Mucosa of descending colon (tissue), 3 donors: ENCODE measurements around the gene TMEM14A. TPM values are rescaled to one million over a fixed set of nuclear protein-coding genes. Genes with fewer than 3 reads are reported as not detected.

Experiments used
- ATAC-seq: fragments of 200-7000 bp; cut with Tn5 transposase; one replicate; pipeline ENCODE4 v1.9.1; 2020; ENCODE audit warnings: mild to moderate bottlenecking, moderate library complexity
- DNase-seq, 3 donors: peaks; one replicate each; pipeline ENCODE4 v3.0.0-alpha.2; 2020
- H3K36me3 ChIP-seq: fragments of 200-600 bp; one replicate; pipeline ENCODE4 v1.8.0; 2021; ENCODE audit warnings: low read depth, mild to moderate bottlenecking
- H3K4me1 ChIP-seq: fragments of 200-600 bp; one replicate; pipeline ENCODE4 v1.8.0; 2021; ENCODE audit warnings: low read depth, mild to moderate bottlenecking
- H3K4me3 ChIP-seq: fragments of 200-600 bp; one replicate; pipeline ENCODE4 v1.8.0; 2021; ENCODE audit warnings: mild to moderate bottlenecking
- H3K9me3 ChIP-seq: fragments of 200-600 bp; one replicate; pipeline ENCODE4 v1.8.0; 2021; ENCODE audit warnings: mild to moderate bottlenecking
- CTCF ChIP-seq: fragments of 200-600 bp; IDR thresholded peaks from one replicate; pipeline ENCODE4 v1.8.0; 2022; ENCODE audit warnings: antibody characterized with exemption, mild to moderate bottlenecking
- intact Hi-C, 2 donors: fragments of 100-400 bp; cut with DNase I in 1 of 2; cut with micrococcal nuclease in 1 of 2; formaldehyde crosslinking; loops; one replicate each; pipeline versions ENCODE4 v1.11.0 to v1.11.1; 2022; cut with DNase I, micrococcal nuclease
- total RNA-seq, 3 donors: library from RNA; stranded (reverse); fragmentation: NEBNext Ultra II Directional in 2 of 3; extraction: Animal tissue kit (Norgen Biotek cat#: 25700) in 2 of 3; gene quantifications; one replicate each; pipeline versions ENCODE4 v1.2.1 to v1.2.4, GENCODE V29; 2021 to 2023
- donor health status: DM: no; HTN: no; CAD: no; lungs with moderate emphysema.
- donor health status: DM: no; HTN: no; CAD: no.
- donor health status: DM: no; HTN: yes; CAD: no.

The TMEM14A gene
- total RNA-seq, 3 donors from 2014 or later, result 14.1 to 18.5 (median 17.7) TPM

GRCh38 chr6:52725143-52725534, 54.2 kb downstream of the TMEM14A start:
- intact Hi-C loops, result no loop called here
- H3K4me3 ChIP-seq, result no peak overlapping the region
- no peaks in the 10 kb centered on the region for H3K36me3 ChIP-seq
- TF ChIP-seq CTCF, result no peak
- peaks cover 14% of the 10 kb centered on the region for H3K4me1 ChIP-seq
- peak; percentile 21 for ATAC-seq
- peak in 1 of 3 donors; percentile 33 for DNase-seq
- no peaks in the 10 kb centered on the region for H3K9me3 ChIP-seq

GRCh38 chr6:52725535-52726192, 54.8 kb downstream of the TMEM14A start:
- intact Hi-C loops, result no loop called here
- ATAC-seq, result peak; percentile 85

GRCh38 chr6:52726193-52726542, 55.3 kb downstream of the TMEM14A start:
- H3K4me3 ChIP-seq, result no peak overlapping the region
- ATAC-seq (no peak), DNase-seq (no peak)
- H3K9me3 ChIP-seq, result no peaks in the 10 kb centered on the region
- TF ChIP-seq CTCF, result no peak
- intact Hi-C loops, result no loop called here
- H3K4me1 ChIP-seq, result peaks cover 14% of the 10 kb centered on the region
- H3K36me3 ChIP-seq, result no peaks in the 10 kb centered on the region

More at GRCh38 chr6:52725535-52726192, 54.8 kb downstream of the TMEM14A start:
- no peaks in the 10 kb centered on the region for H3K9me3 ChIP-seq
- peaks cover 14% of the 10 kb centered on the region for H3K4me1 ChIP-seq
- no peaks in the 10 kb centered on the region for H3K36me3 ChIP-seq
- no peak for TF ChIP-seq CTCF
- peak in 1 of 3 donors; percentile 52 for DNase-seq
- H3K4me3 ChIP-seq, result no peak overlapping the region

- ATAC-seq, result no peak
- no peak for TF ChIP-seq CTCF
- Histone ChIP-seq H3K9me3 (no peaks in the 10 kb centered on the region), H3K36me3 (no peaks in the 10 kb centered on the region), H3K4me1 (peaks cover 14% of the 10 kb centered on the region), H3K4me3 (no peak overlapping the region)
- intact Hi-C loops, result no loop called here
- DNase-seq, result no peak
Measured at GRCh38 chr6:52726741-52727535, 56.0 kb downstream of the TMEM14A start.

GRCh38 chr6:52727908-52728307, 57.0 kb downstream of the TMEM14A start:
- Histone ChIP-seq H3K36me3 (no peaks in the 10 kb centered on the region), H3K4me3 (no peak overlapping the region), H3K9me3 (no peaks in the 10 kb centered on the region), H3K4me1 (peaks cover 14% of the 10 kb centered on the region)
- ATAC-seq (no peak), DNase-seq (no peak)
- intact Hi-C loops, result no loop called here
- TF ChIP-seq CTCF, result no peak
